OCI-LY3 (cell line): Measurements from ENCODE around the gene RAB7A.
"Not testable (repeated sequence)": the region's sequence is repeated elsewhere in the genome, so short reads cannot be mapped to it uniquely, and the experiment has no call there.

Experiments
- H2AFZ ChIP-seq: fragments of 200-600, 300-600 bp; shearing (Covaris generic); 2 replicates; pipeline ENCODE4 v1.6.0; 2014; ENCODE audit warnings: antibody characterized with exemption, low read depth, low read length
- H3K27ac ChIP-seq: fragments of 200-600, 300-600 bp; sonication (generic); 2 replicates; pipeline ENCODE4 v1.5.1; 2014; ENCODE audit warnings: mild to moderate bottlenecking, low read length, moderate library complexity, mixed read lengths
- H3K27me3 ChIP-seq: fragments of 200-600, 300-600 bp; sonication (generic); 2 replicates; pipeline ENCODE4 v1.6.1; 2014; ENCODE audit warnings: low read depth, low read length, mixed read lengths
- H3K36me3 ChIP-seq: fragments of 200-600, 300-600 bp; sonication (generic); replicated peaks from 2 replicates; pipeline ENCODE3; 2014; ENCODE audit warnings: low read depth, low read length, mixed read lengths
- H3K4me1 ChIP-seq: fragments of 300-600, 200-600 bp; sonication (generic); 2 replicates; pipeline ENCODE4 v1.6.1; 2014; ENCODE audit warnings: low read length, mixed read lengths
- H3K4me2 ChIP-seq: fragments of 200-600, 300-600 bp; sonication (generic); 2 replicates; pipeline ENCODE4 v1.6.1; 2014; ENCODE audit warnings: low read length, mixed read lengths
- H3K4me3 ChIP-seq: fragments of 300-600, 200-600 bp; sonication (generic); 2 replicates; pipeline ENCODE4 v1.5.1; 2014; ENCODE audit warnings: antibody characterized with exemption, mild to moderate bottlenecking, low read length, moderate library complexity
- H3K79me2 ChIP-seq: fragments of 300-600, 200-600 bp; shearing (Covaris generic); 2 replicates; pipeline ENCODE4 v1.6.1; 2014; ENCODE audit warnings: mild to moderate bottlenecking, low read length, mixed read lengths
- H3K9ac ChIP-seq: fragments of 300-600, 200-600 bp; shearing (Covaris generic); 2 replicates; pipeline ENCODE4 v1.6.0; 2014; ENCODE audit warnings: mild to moderate bottlenecking, low read length, moderate library complexity
- H3K9me3 ChIP-seq: fragments of 200-600, 300-600 bp; shearing (Covaris generic); 2 replicates; pipeline ENCODE4 v1.6.1; 2014; ENCODE audit warnings: low read length, mixed read lengths; ENCODE audit not compliant: insufficient read depth
- H4K20me1 ChIP-seq: fragments of 200-600, 300-600 bp; sonication (generic); 2 replicates; pipeline ENCODE4 v1.6.1; 2016; ENCODE audit warnings: low read length, mixed read lengths; ENCODE audit not compliant: insufficient read depth
- EZH2phosphoT487 ChIP-seq: fragments of 200-600 bp; shearing (Covaris generic); IDR thresholded peaks from 2 replicates; pipeline ENCODE4 v1.6.1; 2018; ENCODE audit warnings: antibody characterized with exemption, mixed run types, low read depth
- TF ChIP-seq, protein P1 (sequence below): fragments of 200-600, 300-600 bp; sonication (generic); IDR thresholded peaks from 2 replicates; pipeline ENCODE4 v1.5.1; 2014; ENCODE audit warnings: antibody characterized with exemption, low read length, low read depth

RAB7A gene

DNA sequence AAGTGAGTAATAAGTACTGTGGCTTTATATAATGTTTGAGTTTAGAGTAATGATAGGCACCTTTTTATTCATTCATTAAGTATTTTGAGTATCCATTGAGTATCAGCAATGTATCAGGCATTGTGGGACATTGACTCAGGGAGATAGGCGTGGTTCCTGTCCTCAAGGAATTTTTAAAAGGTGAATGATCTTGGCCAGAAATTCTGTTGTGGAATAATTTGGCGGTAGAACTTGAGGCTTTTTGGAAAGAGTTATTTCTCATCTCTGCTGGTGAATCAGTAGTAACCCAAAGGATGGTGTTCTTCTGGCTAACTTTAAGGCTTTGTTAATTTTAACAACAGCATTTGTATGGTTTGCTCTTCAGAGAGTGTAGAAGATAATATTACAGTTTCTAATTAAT, 2.0 kb downstream of the RAB7A start:
- Histone ChIP-seq H2AFZ (no peak overlapping the region), H3K9ac (no peak overlapping the region), H4K20me1 (peaks cover 58% of the 10 kb centered on the region), H3K4me2 (peak overlapping the region; percentile 85), H3K27ac (no peak overlapping the region), H3K4me3 (peak overlapping the region; percentile 97), H3K9me3 (no peaks in the 10 kb centered on the region), H3K36me3 (peaks cover 3% of the 10 kb centered on the region), H3K27me3 (no peaks in the 10 kb centered on the region), H3K79me2 (peaks cover 78% of the 10 kb centered on the region), H3K4me1 (peaks cover 42% of the 10 kb centered on the region)
- no peak for TF ChIP-seq EZH2phosphoT487
- TF ChIP-seq, protein P1, sequence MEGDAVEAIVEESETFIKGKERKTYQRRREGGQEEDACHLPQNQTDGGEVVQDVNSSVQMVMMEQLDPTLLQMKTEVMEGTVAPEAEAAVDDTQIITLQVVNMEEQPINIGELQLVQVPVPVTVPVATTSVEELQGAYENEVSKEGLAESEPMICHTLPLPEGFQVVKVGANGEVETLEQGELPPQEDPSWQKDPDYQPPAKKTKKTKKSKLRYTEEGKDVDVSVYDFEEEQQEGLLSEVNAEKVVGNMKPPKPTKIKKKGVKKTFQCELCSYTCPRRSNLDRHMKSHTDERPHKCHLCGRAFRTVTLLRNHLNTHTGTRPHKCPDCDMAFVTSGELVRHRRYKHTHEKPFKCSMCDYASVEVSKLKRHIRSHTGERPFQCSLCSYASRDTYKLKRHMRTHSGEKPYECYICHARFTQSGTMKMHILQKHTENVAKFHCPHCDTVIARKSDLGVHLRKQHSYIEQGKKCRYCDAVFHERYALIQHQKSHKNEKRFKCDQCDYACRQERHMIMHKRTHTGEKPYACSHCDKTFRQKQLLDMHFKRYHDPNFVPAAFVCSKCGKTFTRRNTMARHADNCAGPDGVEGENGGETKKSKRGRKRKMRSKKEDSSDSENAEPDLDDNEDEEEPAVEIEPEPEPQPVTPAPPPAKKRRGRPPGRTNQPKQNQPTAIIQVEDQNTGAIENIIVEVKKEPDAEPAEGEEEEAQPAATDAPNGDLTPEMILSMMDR = no peak

DNA sequence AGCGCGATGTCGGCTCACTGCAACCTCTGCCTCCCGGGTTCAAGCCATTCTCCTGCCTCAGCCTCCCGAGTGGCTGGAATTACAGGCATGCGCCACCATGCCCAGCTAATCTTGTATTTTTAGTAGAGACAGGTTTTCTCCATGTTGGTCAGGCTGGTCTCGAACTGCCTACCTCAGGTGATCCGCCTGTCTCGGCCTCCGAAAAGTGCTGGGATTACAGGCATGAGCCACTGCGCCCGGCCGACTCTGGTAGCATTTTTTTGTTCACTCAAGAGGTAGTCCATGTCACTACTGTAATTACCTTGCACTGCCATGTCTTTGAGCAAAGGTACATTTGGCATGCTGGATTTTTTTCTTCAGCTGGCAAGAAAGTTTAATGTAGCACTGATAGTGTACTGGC, 2.5 kb downstream of the RAB7A start:
- not testable (repeated sequence) for H3K27me3 ChIP-seq, H3K4me2 ChIP-seq, H3K4me3 ChIP-seq, H3K36me3 ChIP-seq, H2AFZ ChIP-seq, H3K9me3 ChIP-seq, H3K27ac ChIP-seq, H3K9ac ChIP-seq
- H3K4me1 ChIP-seq = peaks cover 39% of the 10 kb centered on the region
- H4K20me1 ChIP-seq = peaks cover 63% of the 10 kb centered on the region
- peaks cover 83% of the 10 kb centered on the region for H3K79me2 ChIP-seq

- Histone ChIP-seq H3K9me3 (no peaks in the 10 kb centered on the region), H2AFZ (no peak overlapping the region), H3K27ac (no peak overlapping the region), H3K27me3 (no peaks in the 10 kb centered on the region), H3K4me3 (no peak overlapping the region), H3K9ac (no peak overlapping the region), H3K36me3 (peaks cover 7% of the 10 kb centered on the region), H3K79me2 (peaks cover 98% of the 10 kb centered on the region), H3K4me1 (peaks cover 23% of the 10 kb centered on the region), H3K4me2 (no peak overlapping the region), H4K20me1 (peaks cover 83% of the 10 kb centered on the region)
- TF ChIP-seq EZH2phosphoT487 = no peak
- TF ChIP-seq, protein P1 = no peak
Measured at GRCh38 chr3:128730471-128730870, 4.5 kb downstream of the RAB7A start.

- Histone ChIP-seq H3K27me3 (no peaks in the 10 kb centered on the region), H3K4me3 (no peak overlapping the region), H3K36me3 (peaks cover 21% of the 10 kb centered on the region), H3K9ac (no peak overlapping the region), H3K79me2 (peaks cover 100% of the 10 kb centered on the region), H2AFZ (no peak overlapping the region), H3K4me2 (no peak overlapping the region), H4K20me1 (peaks cover 80% of the 10 kb centered on the region), H3K27ac (no peak overlapping the region), H3K4me1 (peaks cover 8% of the 10 kb centered on the region; the same call in 1 of the 2 replicates), H3K9me3 (no peaks in the 10 kb centered on the region)
- TF ChIP-seq, protein P1 = no peak
- TF ChIP-seq EZH2phosphoT487 = no peak
Measured at GRCh38 chr3:128734523-128735189, 8.7 kb downstream of the RAB7A start.
